CD4-positive, alpha-beta T cell treated with Interleukin-17A for 1 hour (primary cell): Measurements from ENCODE around the gene ANKLE2.
"Not testable (repeated sequence)": the region's sequence is repeated elsewhere in the genome, so short reads cannot be mapped to it uniquely, and the experiment has no call there.

Experiments used
- DNase-seq: peaks from one replicate; pipeline ENCODE4 v3.0.0-alpha.2; 2020

The ANKLE2 gene

GRCh38 chr12:132776816-132777568, 15.4 kb upstream of the ANKLE2 start:
- DNase-seq = no peak

GRCh38 chr12:132776230-132776625, 14.6 kb upstream of the ANKLE2 start:
- not testable (repeated sequence) for DNase-seq

GRCh38 chr12:132775502-132776229, 14.0 kb upstream of the ANKLE2 start:
- no peak for DNase-seq

DNA sequence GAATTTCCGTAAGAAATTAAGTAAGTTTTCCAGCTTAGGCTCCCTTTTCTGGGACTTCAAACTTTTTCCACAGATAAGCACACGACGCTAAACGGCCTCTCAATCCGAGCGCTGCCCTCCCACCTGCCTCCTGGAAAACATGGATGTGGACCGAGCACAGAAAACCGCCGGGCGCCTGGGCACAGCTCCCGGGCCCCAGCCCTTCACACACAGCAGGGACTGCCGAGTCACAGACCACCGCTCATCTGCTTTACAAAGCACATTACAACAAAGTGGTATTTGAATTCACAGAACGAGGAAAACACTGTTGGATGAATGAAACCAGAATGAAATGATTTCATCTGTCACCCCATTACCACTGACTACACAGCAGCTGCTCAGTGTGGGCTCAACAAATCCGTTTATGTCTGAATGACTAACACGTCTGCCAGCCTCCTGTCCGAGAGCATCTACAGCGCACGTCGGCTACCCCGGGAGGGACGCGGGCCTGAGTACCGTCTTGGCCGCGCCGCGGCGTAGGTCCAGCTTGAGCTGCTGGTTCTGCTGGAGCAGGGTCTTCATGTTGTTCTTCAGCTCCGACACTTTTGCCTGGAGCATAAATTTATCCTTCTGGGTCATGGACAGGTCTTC, 13.1 kb upstream of the ANKLE2 start:
- DNase-seq = no peak

GRCh38 chr12:132774159-132774558, 12.5 kb upstream of the ANKLE2 start:
- DNase-seq = no peak

DNA sequence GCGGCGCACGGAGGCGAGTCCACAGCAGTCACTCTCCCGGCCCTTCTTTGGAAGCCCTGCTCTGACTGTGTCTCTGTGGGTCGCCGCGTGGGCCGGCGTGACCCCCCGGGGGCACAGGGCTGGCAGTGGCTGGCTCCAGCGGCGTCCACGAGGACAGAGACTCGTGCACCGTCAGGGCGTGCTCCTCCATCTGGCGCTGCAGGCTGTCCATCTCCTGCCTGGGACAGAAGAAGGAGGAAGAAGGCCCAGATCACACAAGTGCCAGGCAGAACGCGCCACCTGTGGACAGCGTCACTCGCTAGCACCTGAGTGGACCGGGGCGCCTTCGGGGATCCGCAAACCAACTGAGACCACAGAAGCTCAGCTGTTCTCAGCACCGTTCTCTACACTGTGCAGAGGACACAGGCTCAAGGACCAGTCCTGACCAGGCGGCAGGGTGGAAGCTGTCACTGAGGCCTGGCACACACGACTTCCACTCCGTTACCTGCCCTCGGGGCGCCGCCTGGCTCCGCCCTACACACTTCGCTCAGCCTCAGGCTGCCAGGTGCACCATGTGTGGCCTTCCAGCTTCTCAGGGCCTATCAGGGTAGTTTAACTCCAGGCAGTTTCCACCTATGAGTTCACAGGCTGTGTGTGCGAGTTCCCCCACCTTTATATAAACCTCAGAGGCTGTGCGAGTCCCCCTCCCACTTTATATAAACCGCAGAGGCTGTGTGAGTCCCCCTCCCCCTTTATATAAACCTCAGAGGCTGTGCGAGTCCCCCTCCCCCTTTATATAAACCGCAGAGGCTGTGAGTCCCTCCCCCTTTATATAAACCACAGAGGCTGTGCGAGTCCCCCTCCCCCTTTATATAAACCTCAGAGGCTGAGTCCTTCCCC, 11.7 kb upstream of the ANKLE2 start:
- DNase-seq = peak; percentile 25

GRCh38 chr12:132772606-132773005, 11.0 kb upstream of the ANKLE2 start:
- no peak for DNase-seq

DNA sequence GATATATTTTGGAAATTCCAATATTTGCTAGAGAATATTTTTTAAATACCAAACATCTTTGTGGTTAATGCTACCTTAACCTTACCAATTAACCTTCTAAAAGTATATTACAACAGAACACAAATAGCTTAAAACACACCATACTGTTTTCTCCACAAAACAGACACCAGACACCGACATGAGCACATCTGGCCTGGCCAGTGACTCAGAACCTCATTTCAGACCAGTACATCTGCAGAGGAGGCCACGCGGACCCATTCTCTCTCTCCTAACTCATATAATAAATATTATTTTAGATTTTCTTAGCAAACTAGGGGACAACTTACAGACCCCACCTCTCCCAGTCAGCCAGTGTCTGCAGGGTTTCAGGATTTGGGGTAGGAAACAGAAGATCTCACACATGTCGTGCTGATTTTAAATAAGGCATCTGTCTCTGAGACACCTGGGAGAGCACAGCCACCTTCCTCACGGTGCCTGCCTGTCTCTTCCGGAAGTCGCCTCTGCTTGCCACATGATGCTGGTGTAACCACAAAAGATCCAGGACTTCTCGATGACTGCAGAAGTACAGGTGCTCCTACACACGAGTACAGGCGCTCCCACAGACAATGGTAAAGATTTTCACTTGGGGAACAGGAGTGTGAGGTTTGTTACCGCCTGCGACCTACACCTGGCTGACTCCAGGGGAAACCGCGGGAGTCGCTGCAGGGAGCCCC, 9.7 kb upstream of the ANKLE2 start:
- peak; percentile 63 for DNase-seq

GRCh38 chr12:132766380-132767085, 4.9 kb upstream of the ANKLE2 start:
- no peak for DNase-seq

DNA sequence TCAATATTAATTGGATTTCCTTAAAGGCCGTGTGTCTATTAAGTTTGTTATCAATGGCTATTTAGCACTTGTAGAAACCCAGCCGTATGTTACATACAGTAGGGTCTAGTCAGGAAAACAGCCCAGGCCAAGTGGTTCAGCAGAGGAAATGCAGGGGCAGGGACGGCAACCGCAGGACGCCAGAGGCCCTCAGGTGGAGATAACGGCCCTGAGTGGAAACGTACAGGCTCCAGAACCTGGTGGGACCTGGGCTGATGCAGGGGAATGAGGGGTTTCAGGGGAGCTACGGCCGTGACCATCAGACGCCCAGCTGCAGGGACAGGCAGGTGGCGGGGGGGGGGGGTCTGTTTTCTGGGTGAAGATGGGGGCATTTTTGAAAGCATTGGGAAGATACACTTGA, 3.7 kb upstream of the ANKLE2 start:
- no peak for DNase-seq

- DNase-seq = no peak
Observed at GRCh38 chr12:132764231-132764630, 2.6 kb upstream of the ANKLE2 start.

DNA sequence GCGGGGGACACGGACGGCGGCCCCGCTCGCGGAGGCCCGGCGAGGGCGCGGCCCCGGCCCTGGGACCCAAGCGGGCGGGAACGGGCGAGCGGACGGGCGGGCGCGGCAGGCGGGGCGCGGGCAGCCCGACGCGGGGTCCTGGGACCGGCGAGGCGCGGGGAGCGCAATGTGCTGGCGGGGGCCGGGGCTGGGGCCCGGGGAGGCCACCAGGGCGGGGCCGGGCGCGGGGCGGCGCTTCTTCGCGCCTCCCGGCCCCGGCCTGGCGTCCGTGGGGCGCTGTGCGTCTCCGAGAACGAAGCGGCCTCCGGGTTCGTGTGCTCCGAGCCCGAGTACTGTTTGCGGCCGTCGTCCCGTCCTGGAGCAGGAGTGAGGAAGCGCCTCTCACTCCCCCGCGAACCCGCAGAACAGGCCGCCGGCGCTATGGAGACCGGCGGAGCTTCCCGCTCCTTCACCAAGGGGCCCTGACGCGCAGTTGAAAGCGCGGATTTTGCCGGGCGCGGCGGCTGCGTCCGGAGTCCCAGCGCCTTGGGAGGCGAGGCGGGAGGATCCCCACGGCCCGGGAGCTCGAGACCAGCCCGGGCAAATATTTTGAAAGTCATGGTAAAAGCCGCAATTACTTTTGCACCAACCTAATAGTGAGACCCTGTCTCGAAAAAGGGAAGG, 420 bp upstream of the ANKLE2 start:
- DNase-seq = peak; percentile 87

DNA sequence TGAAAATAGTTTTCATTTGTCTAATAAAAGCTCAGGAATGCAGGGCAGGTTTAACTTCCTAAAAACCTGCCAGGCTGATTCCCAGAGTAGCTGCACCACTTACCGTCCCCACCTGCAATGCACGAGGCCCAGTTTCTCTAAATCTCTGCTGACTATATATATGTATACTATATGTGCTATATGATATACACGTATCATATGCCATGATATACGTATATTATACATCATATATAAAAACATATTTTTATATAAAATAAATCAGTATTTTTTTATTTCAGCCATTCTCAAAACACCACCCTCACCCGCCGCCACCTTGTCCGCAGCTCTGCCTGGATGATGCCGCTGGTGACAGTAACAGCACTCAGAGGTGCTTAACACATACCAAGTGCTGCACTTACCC, 2.3 kb downstream of the ANKLE2 start:
- DNase-seq = no peak

DNA sequence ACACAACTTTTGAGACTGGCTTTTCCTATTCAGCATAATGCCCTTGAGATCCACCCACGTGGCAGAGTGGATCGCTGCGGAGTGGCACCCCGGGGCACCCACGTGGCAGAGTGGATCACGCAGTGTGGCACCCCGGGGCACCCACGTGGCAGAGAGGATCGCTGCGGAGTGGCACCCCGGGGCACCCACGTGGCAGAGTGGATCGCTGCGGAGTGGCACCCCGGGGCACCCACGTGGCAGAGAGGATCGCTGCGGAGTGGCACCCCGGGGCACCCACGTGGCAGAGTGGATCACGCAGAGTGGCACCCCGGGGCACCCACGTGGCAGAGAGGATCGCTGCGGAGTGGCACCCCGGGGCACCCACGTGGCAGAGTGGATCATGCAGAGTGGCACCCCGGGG, 2.8 kb downstream of the ANKLE2 start:
- not testable (repeated sequence) for DNase-seq

DNA sequence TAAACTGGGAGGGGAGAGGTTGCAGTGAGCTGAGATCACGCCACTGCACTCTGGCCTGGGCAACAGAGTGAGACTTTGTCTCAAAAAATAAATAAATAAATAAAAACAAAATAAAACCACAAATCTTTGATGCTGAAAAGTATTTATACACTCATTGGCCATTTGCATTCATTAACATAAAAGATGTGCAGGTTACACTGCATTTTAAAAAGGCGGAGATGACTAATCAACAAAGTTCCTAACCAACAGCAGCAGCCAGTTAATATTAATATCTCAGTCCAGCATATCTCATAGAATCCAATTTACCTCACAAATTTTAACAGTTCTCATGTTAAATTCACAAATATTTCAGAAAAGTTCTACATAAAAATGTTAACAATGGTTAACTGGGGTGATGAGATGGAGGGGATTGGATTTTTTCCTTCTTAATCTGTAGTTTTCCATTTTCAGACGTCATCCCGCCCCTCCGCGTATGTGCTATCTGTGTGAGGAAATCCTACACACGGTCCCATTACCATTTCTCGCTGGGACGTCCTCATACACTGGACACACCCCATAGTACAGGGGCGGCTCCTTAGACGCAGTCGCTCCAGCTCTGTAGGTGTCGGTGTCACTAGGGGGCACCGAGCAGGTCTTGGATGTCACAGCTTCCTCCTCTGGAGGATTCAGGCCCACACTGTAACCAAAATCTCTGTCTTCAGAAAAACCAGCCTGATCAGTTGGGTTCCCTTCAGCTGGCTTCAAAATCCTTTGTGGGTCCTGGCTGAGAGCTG, 7.3 kb downstream of the ANKLE2 start:
- DNase-seq = no peak

DNA sequence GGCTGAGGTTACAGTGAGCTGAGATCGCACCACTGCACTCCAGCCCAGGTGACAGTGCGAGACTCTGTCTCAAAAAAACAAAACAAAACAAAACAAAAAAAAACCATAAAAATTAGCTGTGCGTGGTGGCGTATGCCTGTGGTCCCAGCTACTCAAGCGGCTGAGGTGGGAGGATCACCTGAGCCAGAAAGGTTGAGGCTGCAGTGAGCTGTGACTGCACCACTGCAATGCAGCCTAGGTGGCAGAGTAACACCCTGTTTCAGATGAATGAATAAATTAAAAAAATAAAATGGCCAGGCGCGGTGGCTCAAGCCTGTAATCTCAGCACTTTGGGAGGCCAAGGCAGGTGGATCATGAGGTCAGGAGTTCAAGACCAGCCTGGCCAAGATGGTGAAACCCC, 8.0 kb downstream of the ANKLE2 start:
- DNase-seq = not testable (repeated sequence)

GRCh38 chr12:132748319-132748718, 13.3 kb downstream of the ANKLE2 start:
- DNase-seq = no peak

GRCh38 chr12:132747896-132748295, 13.7 kb downstream of the ANKLE2 start:
- DNase-seq = no peak

GRCh38 chr12:132747395-132747794, 14.2 kb downstream of the ANKLE2 start:
- DNase-seq = no peak

- no peak for DNase-seq
Observed at GRCh38 chr12:132746613-132747012, 15.0 kb downstream of the ANKLE2 start.
